GM13976 (cell line): ENCODE data around the gene PSMD13.
"Not testable (repeated sequence)": the region's sequence is repeated elsewhere in the genome, so short reads cannot be mapped to it uniquely, and the experiment has no call there.

Experiments used
- DNase-seq: peaks from one replicate; pipeline ENCODE4 v3.0.0; 2012; ENCODE audit warnings: low spot score
- in situ Hi-C: fragments of 300-500 bp; cut with MboI; formaldehyde crosslinking; loops from one replicate; pipeline ENCODE4 v1.12.0; 2022; ENCODE audit warnings: low sequenced_read_pairs, mixed read lengths, inconsistent platforms; ENCODE audit not compliant: unreplicated experiment
- TF ChIP-seq, protein P1 (sequence below): IDR thresholded peaks from 2 replicates; pipeline ENCODE4 v1.5.1; 2012; ENCODE audit warnings: borderline replicate concordance, mild to moderate bottlenecking; ENCODE audit not compliant: insufficient read depth; ENCODE audit errors: extremely low read depth, missing control alignments, control extremely low read depth

PSMD13 gene

DNA sequence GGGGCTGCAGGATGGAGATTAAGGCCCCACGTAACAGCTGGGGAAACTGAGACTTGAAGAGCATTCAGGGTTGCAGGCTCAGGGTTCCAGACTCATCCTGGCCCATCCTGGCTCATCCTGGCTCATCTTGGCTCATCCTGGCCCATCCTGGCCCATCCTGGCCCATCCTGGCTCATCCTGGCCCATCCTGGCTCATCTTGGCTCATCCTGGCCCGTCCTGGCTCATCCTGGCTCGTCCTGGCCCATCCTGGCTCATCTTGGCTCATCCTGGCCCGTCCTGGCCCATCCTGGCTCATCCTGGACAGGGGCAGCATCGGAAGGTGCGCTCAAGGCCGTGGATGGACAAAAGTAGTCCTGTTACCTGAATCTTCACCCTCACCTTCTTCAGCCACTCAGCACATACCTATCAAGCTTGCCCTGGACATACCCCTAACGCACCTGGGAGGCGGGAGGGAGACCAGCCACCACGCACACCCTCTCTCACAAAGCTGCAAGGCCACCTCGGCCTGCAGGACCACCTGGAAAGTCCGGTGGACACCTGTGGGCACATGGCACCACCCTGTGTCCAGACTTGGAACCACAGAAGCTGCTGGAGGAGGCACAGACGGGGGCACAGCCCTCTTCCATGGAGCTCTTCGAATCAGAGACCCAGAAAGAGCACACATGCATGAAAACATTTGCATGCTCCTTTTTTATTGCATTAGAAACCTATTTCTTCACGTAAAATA, 21.2 kb downstream of the PSMD13 start:
- no peak for DNase-seq
- in situ Hi-C loops, result no loop called here
- TF ChIP-seq, protein P1, sequence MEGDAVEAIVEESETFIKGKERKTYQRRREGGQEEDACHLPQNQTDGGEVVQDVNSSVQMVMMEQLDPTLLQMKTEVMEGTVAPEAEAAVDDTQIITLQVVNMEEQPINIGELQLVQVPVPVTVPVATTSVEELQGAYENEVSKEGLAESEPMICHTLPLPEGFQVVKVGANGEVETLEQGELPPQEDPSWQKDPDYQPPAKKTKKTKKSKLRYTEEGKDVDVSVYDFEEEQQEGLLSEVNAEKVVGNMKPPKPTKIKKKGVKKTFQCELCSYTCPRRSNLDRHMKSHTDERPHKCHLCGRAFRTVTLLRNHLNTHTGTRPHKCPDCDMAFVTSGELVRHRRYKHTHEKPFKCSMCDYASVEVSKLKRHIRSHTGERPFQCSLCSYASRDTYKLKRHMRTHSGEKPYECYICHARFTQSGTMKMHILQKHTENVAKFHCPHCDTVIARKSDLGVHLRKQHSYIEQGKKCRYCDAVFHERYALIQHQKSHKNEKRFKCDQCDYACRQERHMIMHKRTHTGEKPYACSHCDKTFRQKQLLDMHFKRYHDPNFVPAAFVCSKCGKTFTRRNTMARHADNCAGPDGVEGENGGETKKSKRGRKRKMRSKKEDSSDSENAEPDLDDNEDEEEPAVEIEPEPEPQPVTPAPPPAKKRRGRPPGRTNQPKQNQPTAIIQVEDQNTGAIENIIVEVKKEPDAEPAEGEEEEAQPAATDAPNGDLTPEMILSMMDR, result peak; percentile 40

DNA sequence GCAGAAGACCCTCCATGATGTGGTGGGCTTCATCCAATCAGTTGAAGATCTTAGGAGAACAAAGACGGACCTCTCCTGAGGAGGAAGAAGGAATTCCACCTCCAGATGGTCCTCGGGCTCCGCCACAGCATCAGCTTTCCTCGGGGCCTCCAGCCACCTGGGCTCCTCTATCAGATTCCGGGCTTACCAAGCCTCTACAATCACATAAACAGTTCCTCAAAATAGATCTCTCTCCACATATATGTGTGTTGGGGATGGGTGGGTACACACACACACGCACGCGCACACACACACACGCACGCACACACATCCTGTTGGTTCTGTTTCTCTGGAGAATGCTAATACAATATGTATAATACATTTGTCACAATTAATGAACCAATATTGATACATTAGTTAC, 22.6 kb downstream of the PSMD13 start:
- no peak for DNase-seq
- TF ChIP-seq, protein P1, result no peak
- in situ Hi-C loops, result no loop called here

DNA sequence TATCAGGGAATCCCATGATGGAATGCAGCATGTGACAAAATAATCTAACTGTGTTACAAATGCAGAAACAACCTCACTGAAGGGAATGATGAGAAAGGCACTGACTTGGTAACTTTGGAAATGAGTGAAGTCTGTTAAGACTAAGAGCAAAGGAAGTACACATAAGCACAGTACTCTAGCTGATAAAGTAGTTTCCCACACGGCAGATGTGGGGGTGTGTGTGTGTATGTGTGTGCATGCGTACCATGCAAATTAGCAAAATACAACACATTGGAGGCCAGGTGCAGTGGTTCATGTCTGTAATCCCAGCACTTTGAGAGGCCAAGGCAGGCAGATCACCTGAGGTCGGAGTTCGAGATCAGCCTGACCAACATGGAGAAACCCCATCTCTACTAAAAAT, 24.8 kb downstream of the PSMD13 start:
- TF ChIP-seq, protein P1, result no peak
- DNase-seq, result no peak
- in situ Hi-C loops, result no loop called here

DNA sequence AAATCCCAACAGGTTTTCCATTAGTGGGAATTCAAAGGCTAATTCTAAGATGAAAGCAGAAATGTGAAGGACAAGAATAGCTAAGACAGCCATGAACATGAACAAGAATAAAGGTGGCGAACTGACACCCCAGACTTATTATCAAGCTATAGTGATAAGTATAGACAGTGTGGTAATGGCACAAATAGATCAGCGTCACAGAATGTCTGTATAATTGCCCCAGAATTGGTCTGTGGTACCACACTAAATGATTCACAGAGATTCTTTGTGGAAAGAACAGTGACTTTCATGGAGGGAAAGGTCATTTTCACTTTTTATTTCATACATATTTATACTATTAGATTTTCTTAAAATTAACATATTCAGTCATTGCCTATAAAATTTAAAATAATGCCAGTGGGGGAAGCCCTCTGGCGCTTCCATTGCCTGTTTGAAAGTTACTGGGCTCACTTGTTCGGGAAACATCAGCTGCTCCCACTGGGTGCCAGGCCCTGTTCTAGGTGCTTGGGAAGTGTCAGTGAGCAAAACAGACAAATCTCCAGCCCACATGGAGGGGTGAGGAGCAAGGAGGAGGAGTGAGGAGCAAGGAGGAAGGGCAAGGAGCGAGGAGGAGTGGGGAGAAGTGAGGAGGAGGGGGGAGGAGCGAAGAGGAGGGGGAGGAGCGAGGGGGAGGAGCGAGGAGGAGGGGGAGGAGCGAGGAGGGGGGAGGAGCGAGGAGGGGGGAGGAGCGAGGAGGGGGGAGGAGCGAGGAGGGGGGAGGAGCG, 30.1 kb downstream of the PSMD13 start:
- no peak for DNase-seq
- TF ChIP-seq, protein P1, result no peak
- in situ Hi-C loops, result no loop called here

DNA sequence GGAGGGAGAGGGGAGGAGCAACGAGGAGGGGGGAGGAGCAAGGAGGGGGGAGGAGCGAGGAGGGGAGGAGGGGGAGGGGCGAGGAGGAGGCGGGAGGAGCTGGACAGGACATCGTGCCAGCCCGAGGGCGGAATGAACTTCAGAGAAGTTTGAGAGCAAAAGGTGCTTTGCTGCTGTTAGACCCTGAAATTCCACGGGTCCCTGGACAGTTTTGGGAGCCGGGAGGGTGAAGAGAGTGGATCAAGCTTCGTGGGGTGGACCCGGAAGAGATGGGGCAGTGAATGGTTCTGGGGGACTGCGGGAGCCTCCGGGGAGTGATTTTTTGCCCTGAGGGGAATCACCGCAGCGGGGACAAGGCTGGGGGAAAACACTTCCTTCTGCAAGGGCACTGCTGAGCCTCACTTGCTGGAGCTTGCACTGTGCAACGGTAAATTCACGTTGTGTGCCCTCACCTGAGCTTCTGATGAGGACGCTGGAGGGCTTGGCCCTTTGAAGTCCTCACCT, 30.8 kb downstream of the PSMD13 start:
- peak; percentile 74 for DNase-seq
- in situ Hi-C loops, result no loop called here
- TF ChIP-seq, protein P1, result no peak

DNA sequence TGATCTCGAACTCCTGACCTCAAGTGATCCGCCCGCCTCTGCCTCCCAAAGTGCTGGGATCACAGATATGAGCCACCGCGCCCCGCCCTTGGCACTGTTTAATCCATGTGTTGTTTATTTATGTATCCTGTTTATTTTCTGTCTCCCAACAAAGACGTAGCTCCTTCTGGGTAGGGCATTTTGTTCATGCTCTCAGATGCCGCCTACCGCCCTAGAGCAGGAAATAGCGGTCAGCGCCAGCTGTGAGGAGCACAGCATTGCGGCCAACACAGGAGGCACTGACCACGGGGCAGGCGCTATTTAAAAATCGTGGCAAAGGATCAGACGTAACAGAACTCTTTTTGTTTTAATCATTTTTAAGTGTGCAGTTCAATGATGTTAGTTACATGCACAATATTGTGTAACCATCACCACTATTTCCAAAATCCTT, 32.0 kb downstream of the PSMD13 start:
- in situ Hi-C loops, result not testable (repeated sequence)

More for the DNA sequence above, 32.0 kb downstream of the PSMD13 start:
- DNase-seq, result not testable (repeated sequence)
